CD8-positive, alpha-beta memory T cell (primary cell): ENCODE results near the gene FGF10. TPM values are rescaled to one million over a fixed set of nuclear protein-coding genes. Genes with fewer than 3 reads are reported as not detected.
A peak's percentile ranks its signal among the peaks of the same experiment; 100 is the strongest.

Source experiments
- CTCF ChIA-PET: fragments of 350-600 bp; sonication (Branson Sonifier 250); formaldehyde crosslinking; loops from one replicate; lab custom pipeline; 2021; ENCODE audit warnings: antibody characterized with exemption; lab: Charles Lee
- POLR2A ChIA-PET: fragments of 350-600 bp; sonication (Branson Sonifier 250); formaldehyde crosslinking; loops from one replicate; lab custom pipeline; 2021; ENCODE audit warnings: antibody characterized with exemption; lab: Charles Lee
- DNase-seq, 5 donors: peaks; one replicate each; pipeline versions ENCODE4 v3.0.0 to v3.0.0-alpha.2; 2020 to 2022; ENCODE audit warnings: mixed read lengths in 1 of 5
- H3K27ac ChIP-seq: one replicate; pipeline ENCODE4 v1.7.0; 2013; ENCODE audit warnings: low read depth, mild to moderate bottlenecking, low read length, moderate library complexity
- H3K27me3 ChIP-seq: 2 replicates; pipeline ENCODE4 v1.7.0; 2013; ENCODE audit warnings: low read length, mild to moderate bottlenecking; ENCODE audit not compliant: insufficient read depth, poor library complexity, severe bottlenecking
- H3K36me3 ChIP-seq: 2 replicates; pipeline ENCODE4 v1.7.0; 2013; ENCODE audit warnings: mild to moderate bottlenecking, low read length, moderate library complexity; ENCODE audit not compliant: insufficient read depth
- H3K4me1 ChIP-seq: 2 replicates; pipeline ENCODE4 v1.7.0; 2013; ENCODE audit warnings: mild to moderate bottlenecking, low read length, moderate library complexity; ENCODE audit not compliant: insufficient read depth
- H3K4me3 ChIP-seq: 2 replicates; pipeline ENCODE4 v1.7.0; 2013; ENCODE audit warnings: mild to moderate bottlenecking, low read length
- H3K9me3 ChIP-seq: 2 replicates; pipeline ENCODE4 v1.7.0; 2013; ENCODE audit warnings: mild to moderate bottlenecking, low read length
- H3K27ac Mint-ChIP-seq, 8 donors: one replicate each; pipeline ENCODE4 v1.8.0; 2020 to 2021; ENCODE audit warnings: mixed read lengths in 8 of 8, mild to moderate bottlenecking in 6 of 8, inconsistent platforms in 3 of 8, moderate library complexity in 3 of 8
- H3K27me3 Mint-ChIP-seq, 2 donors: one replicate each; pipeline ENCODE4 v1.8.0; 2020 to 2021; ENCODE audit warnings: mixed read lengths in 2 of 2, mild to moderate bottlenecking in 1 of 2, moderate library complexity in 1 of 2
- H3K36me3 Mint-ChIP-seq, 3 donors: one replicate each; pipeline ENCODE4 v1.8.0; 2020 to 2021; ENCODE audit warnings: mixed read lengths in 3 of 3, inconsistent platforms in 1 of 3, mild to moderate bottlenecking in 1 of 3
- H3K4me1 Mint-ChIP-seq, 3 donors: one replicate each; pipeline ENCODE4 v1.8.0; 2020 to 2021; ENCODE audit warnings: mixed read lengths in 3 of 3, inconsistent platforms in 1 of 3, mild to moderate bottlenecking in 1 of 3
- H3K4me3 Mint-ChIP-seq, 7 donors: one replicate each; pipeline ENCODE4 v1.8.0; 2020 to 2021; ENCODE audit warnings: mixed read lengths in 7 of 7, mild to moderate bottlenecking in 6 of 7, moderate library complexity in 4 of 7, inconsistent platforms in 2 of 7
- H3K9me3 Mint-ChIP-seq, 5 donors: one replicate each; pipeline ENCODE4 v1.8.0; 2020 to 2022; ENCODE audit warnings: mixed read lengths in 5 of 5, mild to moderate bottlenecking in 3 of 5, moderate library complexity in 2 of 5, inconsistent platforms in 1 of 5
- polyA plus RNA-seq: library from polyadenylated mRNA; unstranded; fragments of 300-500 nt; fragmentation: Illumina TruSeq; gene quantifications from one replicate; pipeline ENCODE4 v1.2.3, GENCODE V29; 2021
- total RNA-seq, 2 experiments: library from RNA; stranded (reverse); gene quantifications; one replicate each; pipeline ENCODE4 v1.2.3, GENCODE V29; 2021

Gene FGF10
- total RNA-seq (not detected), polyA plus RNA-seq (not detected)

GRCh38 chr5:44389090-44389822, at the start of gene FGF10:
Gene FGF10, minus strand, starts transcription at chr5:44389420. Its CDS starts 738 bp downstream, at chr5:44388682.
- POLR2A ChIA-PET, result no interaction called here
- Histone ChIP-seq H3K27me3 (peaks cover 9% of the 10 kb centered on the region), H3K36me3 (no peaks in the 10 kb centered on the region), H3K27ac (no peak within 1 kb of the TSS), H3K4me1 (no peaks in the 10 kb centered on the region), H3K9me3 (no peaks in the 10 kb centered on the region), H3K4me3 (no peak within 1 kb of the TSS)
- Mint-ChIP-seq H3K9me3 (peaks cover 0 to 19% (median 12%) of the 10 kb centered on the region in 5 donors), H3K4me1 (peaks cover 0 to 4% (median 0%) of the 10 kb centered on the region in 3 donors), H3K36me3 (peaks cover 0 to 4% (median 0%) of the 10 kb centered on the region in 3 donors), H3K27me3 (peaks cover 18 to 26% of the 10 kb centered on the region in 2 donors), H3K27ac (no peak within 1 kb of the TSS), H3K4me3 (peak within 1 kb of the TSS in 3 of 7 donors; percentile 17 to 70 (median 45))
- CTCF ChIA-PET, result no interaction called here
- DNase-seq, result no peak

GRCh38 chr5:44426944-44427343, 37.7 kb upstream of the FGF10 start:
- POLR2A ChIA-PET, result no interaction called here
- Mint-ChIP-seq H3K27me3 (no peaks in the 10 kb centered on the region), H3K4me3 (no peak overlapping the region), H3K4me1 (no peaks in the 10 kb centered on the region), H3K27ac (no peak overlapping the region), H3K9me3 (peaks cover 0 to 12% (median 2%) of the 10 kb centered on the region in 5 donors), H3K36me3 (no peaks in the 10 kb centered on the region)
- CTCF ChIA-PET, result no interaction called here
- Histone ChIP-seq H3K27ac (no peak overlapping the region), H3K36me3 (no peaks in the 10 kb centered on the region), H3K4me3 (no peak overlapping the region), H3K9me3 (no peaks in the 10 kb centered on the region), H3K27me3 (no peaks in the 10 kb centered on the region), H3K4me1 (no peaks in the 10 kb centered on the region)
- DNase-seq, result no peak

- no peaks in the 10 kb centered on the region for H3K36me3 Mint-ChIP-seq
- POLR2A ChIA-PET, result no interaction called here
Observed at GRCh38 chr5:44412286-44412685, 23.1 kb upstream of the FGF10 start.

GRCh38 chr5:44402084-44402483, 12.9 kb upstream of the FGF10 start:
- H3K36me3 ChIP-seq, result no peaks in the 10 kb centered on the region
- no peaks in the 10 kb centered on the region for H3K27me3 ChIP-seq
- no peak overlapping the region for H3K27ac Mint-ChIP-seq
- no peak overlapping the region for H3K4me3 ChIP-seq
- no peaks in the 10 kb centered on the region for H3K9me3 ChIP-seq
- no peak for DNase-seq
- no peaks in the 10 kb centered on the region for H3K27me3 Mint-ChIP-seq
- no peak overlapping the region for H3K4me3 Mint-ChIP-seq
- H3K4me1 ChIP-seq, result no peaks in the 10 kb centered on the region
- no peaks in the 10 kb centered on the region for H3K4me1 Mint-ChIP-seq
- ChIA-PET CTCF (no interaction called here), POLR2A (no interaction called here)
- no peaks in the 10 kb centered on the region for H3K36me3 Mint-ChIP-seq
- H3K27ac ChIP-seq, result no peak overlapping the region
- H3K9me3 Mint-ChIP-seq, result peaks cover 0 to 37% (median 9%) of the 10 kb centered on the region in 5 donors

More at GRCh38 chr5:44412286-44412685, 23.1 kb upstream of the FGF10 start:
- Histone ChIP-seq H3K27me3 (no peaks in the 10 kb centered on the region), H3K36me3 (no peaks in the 10 kb centered on the region), H3K9me3 (no peaks in the 10 kb centered on the region), H3K4me3 (no peak overlapping the region), H3K27ac (no peak overlapping the region), H3K4me1 (no peaks in the 10 kb centered on the region)
- Mint-ChIP-seq H3K9me3 (peaks cover 2 to 15% (median 8%) of the 10 kb centered on the region in 5 donors), H3K27ac (no peak overlapping the region), H3K4me3 (no peak overlapping the region), H3K4me1 (no peaks in the 10 kb centered on the region), H3K27me3 (no peaks in the 10 kb centered on the region)
- DNase-seq, result no peak
- CTCF ChIA-PET, result no interaction called here

- ChIA-PET CTCF (no interaction called here), POLR2A (no interaction called here)
- no peaks in the 10 kb centered on the region for H3K27me3 Mint-ChIP-seq
- H3K4me3 ChIP-seq, result no peak overlapping the region
- no peaks in the 10 kb centered on the region for H3K36me3 ChIP-seq
- H3K9me3 ChIP-seq, result no peaks in the 10 kb centered on the region
- no peaks in the 10 kb centered on the region for H3K4me1 Mint-ChIP-seq
- no peak for DNase-seq
- H3K9me3 Mint-ChIP-seq, result peaks cover 0 to 37% (median 9%) of the 10 kb centered on the region in 5 donors
- H3K36me3 Mint-ChIP-seq, result no peaks in the 10 kb centered on the region
- no peak overlapping the region for H3K27ac Mint-ChIP-seq
- H3K4me1 ChIP-seq, result no peaks in the 10 kb centered on the region
- no peaks in the 10 kb centered on the region for H3K27me3 ChIP-seq
- no peak overlapping the region for H3K27ac ChIP-seq
- no peak overlapping the region for H3K4me3 Mint-ChIP-seq
Observed at GRCh38 chr5:44401611-44402010, 12.4 kb upstream of the FGF10 start.

GRCh38 chr5:44398382-44398781, 9.2 kb upstream of the FGF10 start:
- ChIA-PET POLR2A (no interaction called here), CTCF (no interaction called here)
- Mint-ChIP-seq H3K4me1 (no peaks in the 10 kb centered on the region), H3K27ac (no peak overlapping the region), H3K4me3 (no peak overlapping the region), H3K9me3 (peaks cover 0 to 18% (median 4%) of the 10 kb centered on the region in 5 donors), H3K27me3 (no peaks in the 10 kb centered on the region), H3K36me3 (no peaks in the 10 kb centered on the region)
- Histone ChIP-seq H3K4me1 (no peaks in the 10 kb centered on the region), H3K36me3 (no peaks in the 10 kb centered on the region), H3K27ac (no peak overlapping the region), H3K9me3 (no peaks in the 10 kb centered on the region), H3K27me3 (no peaks in the 10 kb centered on the region), H3K4me3 (no peak overlapping the region)
- no peak for DNase-seq

GRCh38 chr5:44396312-44396711, 7.1 kb upstream of the FGF10 start:
- H3K4me3 ChIP-seq, result no peak overlapping the region
- Mint-ChIP-seq H3K27ac (no peak overlapping the region), H3K4me1 (no peaks in the 10 kb centered on the region), H3K9me3 (peaks cover 0 to 18% (median 2%) of the 10 kb centered on the region in 5 donors), H3K27me3 (no peaks in the 10 kb centered on the region), H3K4me3 (no peak overlapping the region), H3K36me3 (no peaks in the 10 kb centered on the region)
- H3K36me3 ChIP-seq, result no peaks in the 10 kb centered on the region
- ChIA-PET POLR2A (no interaction called here), CTCF (no interaction called here)
- H3K9me3 ChIP-seq, result no peaks in the 10 kb centered on the region
- no peak overlapping the region for H3K27ac ChIP-seq
- H3K4me1 ChIP-seq, result no peaks in the 10 kb centered on the region
- H3K27me3 ChIP-seq, result no peaks in the 10 kb centered on the region
- DNase-seq, result no peak

GRCh38 chr5:44390351-44390750, 1.1 kb upstream of the FGF10 start:
- Mint-ChIP-seq H3K27ac (no peak overlapping the region), H3K4me3 (peak overlapping the region in 2 of 7 donors; percentile 1 to 44), H3K36me3 (peaks cover 0 to 4% (median 0%) of the 10 kb centered on the region in 3 donors), H3K4me1 (peaks cover 0 to 4% (median 0%) of the 10 kb centered on the region in 3 donors), H3K27me3 (peaks cover 18 to 26% of the 10 kb centered on the region in 2 donors), H3K9me3 (peaks cover 0 to 19% (median 5%) of the 10 kb centered on the region in 5 donors)
- Histone ChIP-seq H3K27ac (no peak overlapping the region), H3K9me3 (no peaks in the 10 kb centered on the region), H3K4me3 (no peak overlapping the region), H3K27me3 (peaks cover 9% of the 10 kb centered on the region), H3K36me3 (no peaks in the 10 kb centered on the region), H3K4me1 (no peaks in the 10 kb centered on the region)
- ChIA-PET CTCF (no interaction called here), POLR2A (no interaction called here)
- DNase-seq, result no peak
